ENCODE results near the gene AHCY. TPM values are rescaled to one million over a fixed set of nuclear protein-coding genes. Genes with fewer than 3 reads are reported as not detected.

Gene AHCY
- total RNA-seq, 2 donors from 2014 or later: 271 to 350 TPM

- H3K4me3 Mint-ChIP-seq: no peak overlapping the region
- Histone ChIP-seq H3K9me3 (ENCODE audit: control insufficient read depth, low read length) (no peaks in the 10 kb centered on the region), H3K4me1 (ENCODE audit: control insufficient read depth, insufficient read depth, low read length) (no peaks in the 10 kb centered on the region), H3K27ac (ENCODE audit: low read depth, low read length) (no peak overlapping the region), H3K36me3 (ENCODE audit: control insufficient read depth, insufficient read depth, low read length) (peaks cover 49% of the 10 kb centered on the region), H3K9ac (ENCODE audit: extremely low read depth, low read length, poor library complexity, severe bottlenecking) (no peak overlapping the region), H3K4me3 (ENCODE audit: low read length) (no peak overlapping the region), H3K27me3 (ENCODE audit: control insufficient read depth, insufficient read depth, low read length, poor library complexity, severe bottlenecking) (no peaks in the 10 kb centered on the region)
- DNase-seq: no peak
- peaks cover 6% of the 10 kb centered on the region for H3K4me1 Mint-ChIP-seq
- no peak for TF ChIP-seq CTCF (conservative IDR thresholded peaks at IDR 0.05)
- H3K36me3 Mint-ChIP-seq (ENCODE audit: low read depth): peaks cover 60% of the 10 kb centered on the region
- WGBS, 2 experiments (ENCODE audit: insufficient coverage in 1 of 2, insufficient read length in 1 of 2): 95 to 100% methylated on average over 2 of the region's 2 CpGs
- no peaks in the 10 kb centered on the region for H3K9me3 Mint-ChIP-seq
- peaks cover 12% of the 10 kb centered on the region for H3K27me3 Mint-ChIP-seq (ENCODE audit: insufficient read depth)
- no peak overlapping the region for H3K27ac Mint-ChIP-seq
These were observed 31.2 kb downstream of the AHCY start for GRCh38 chr20:34271956-34272355.

GRCh38 chr20:34269996-34270627 is 33.0 kb downstream of the AHCY start:
- Mint-ChIP-seq H3K4me3 (peak overlapping the region; percentile 60), H3K9me3 (no peaks in the 10 kb centered on the region), H3K27ac (no peak overlapping the region), H3K27me3 (ENCODE audit: insufficient read depth) (peaks cover 12% of the 10 kb centered on the region), H3K4me1 (peaks cover 6% of the 10 kb centered on the region), H3K36me3 (ENCODE audit: low read depth) (peaks cover 43% of the 10 kb centered on the region)
- no peaks in the 10 kb centered on the region for H3K9me3 ChIP-seq (ENCODE audit: control insufficient read depth, low read length)
- H3K9ac ChIP-seq (ENCODE audit: extremely low read depth, low read length, poor library complexity, severe bottlenecking): no peak overlapping the region
- WGBS, 2 experiments (ENCODE audit: insufficient coverage in 1 of 2, insufficient read length in 1 of 2): 93 to 94% methylated on average over 9 of the region's 9 CpGs
- no peaks in the 10 kb centered on the region for H3K4me1 ChIP-seq (ENCODE audit: control insufficient read depth, insufficient read depth, low read length)
- H3K27me3 ChIP-seq (ENCODE audit: control insufficient read depth, insufficient read depth, low read length, poor library complexity, severe bottlenecking): no peaks in the 10 kb centered on the region
- H3K36me3 ChIP-seq (ENCODE audit: control insufficient read depth, insufficient read depth, low read length): peaks cover 31% of the 10 kb centered on the region
- no peak overlapping the region for H3K27ac ChIP-seq (ENCODE audit: low read depth, low read length)
- no peak for TF ChIP-seq CTCF (conservative IDR thresholded peaks at IDR 0.05)
- no peak overlapping the region for H3K4me3 ChIP-seq (ENCODE audit: low read length)
- DNase-seq: no peak

- 81 to 95% methylated on average over 38 to 58 of the region's 58 CpGs for WGBS, 2 experiments (ENCODE audit: insufficient coverage in 1 of 2, insufficient read length in 1 of 2)
- no peaks in the 10 kb centered on the region for H3K27me3 ChIP-seq (ENCODE audit: control insufficient read depth, insufficient read depth, low read length, poor library complexity, severe bottlenecking)
- peak overlapping the region; percentile 60 for H3K4me3 Mint-ChIP-seq
These were observed 34.1 kb downstream of the AHCY start for GRCh38 chr20:34268851-34269636.

More at GRCh38 chr20:34268851-34269636, 34.1 kb downstream of the AHCY start:
- peaks cover 12% of the 10 kb centered on the region for H3K27me3 Mint-ChIP-seq (ENCODE audit: insufficient read depth)
- H3K4me1 Mint-ChIP-seq: peaks cover 6% of the 10 kb centered on the region
- Histone ChIP-seq H3K36me3 (ENCODE audit: control insufficient read depth, insufficient read depth, low read length) (peaks cover 30% of the 10 kb centered on the region), H3K4me3 (ENCODE audit: low read length) (no peak overlapping the region), H3K9me3 (ENCODE audit: control insufficient read depth, low read length) (no peaks in the 10 kb centered on the region), H3K4me1 (ENCODE audit: control insufficient read depth, insufficient read depth, low read length) (no peaks in the 10 kb centered on the region), H3K9ac (ENCODE audit: extremely low read depth, low read length, poor library complexity, severe bottlenecking) (no peak overlapping the region), H3K27ac (ENCODE audit: low read depth, low read length) (no peak overlapping the region)
- peak; percentile 82 for DNase-seq
- H3K9me3 Mint-ChIP-seq: no peaks in the 10 kb centered on the region
- TF ChIP-seq CTCF (conservative IDR thresholded peaks at IDR 0.05): no peak
- peak overlapping the region; percentile 61 for H3K27ac Mint-ChIP-seq
- H3K36me3 Mint-ChIP-seq (ENCODE audit: low read depth): peaks cover 34% of the 10 kb centered on the region

Data from endodermal cell (in vitro differentiated cells).